ENCODE data around the gene RAX2. TPM values are rescaled to one million over a fixed set of nuclear protein-coding genes. Genes with fewer than 3 reads are reported as not detected.

Gene RAX2
- total RNA-seq, 2 donors from 2014 or later, result 0.21 TPM; not detected in 1

DNA sequence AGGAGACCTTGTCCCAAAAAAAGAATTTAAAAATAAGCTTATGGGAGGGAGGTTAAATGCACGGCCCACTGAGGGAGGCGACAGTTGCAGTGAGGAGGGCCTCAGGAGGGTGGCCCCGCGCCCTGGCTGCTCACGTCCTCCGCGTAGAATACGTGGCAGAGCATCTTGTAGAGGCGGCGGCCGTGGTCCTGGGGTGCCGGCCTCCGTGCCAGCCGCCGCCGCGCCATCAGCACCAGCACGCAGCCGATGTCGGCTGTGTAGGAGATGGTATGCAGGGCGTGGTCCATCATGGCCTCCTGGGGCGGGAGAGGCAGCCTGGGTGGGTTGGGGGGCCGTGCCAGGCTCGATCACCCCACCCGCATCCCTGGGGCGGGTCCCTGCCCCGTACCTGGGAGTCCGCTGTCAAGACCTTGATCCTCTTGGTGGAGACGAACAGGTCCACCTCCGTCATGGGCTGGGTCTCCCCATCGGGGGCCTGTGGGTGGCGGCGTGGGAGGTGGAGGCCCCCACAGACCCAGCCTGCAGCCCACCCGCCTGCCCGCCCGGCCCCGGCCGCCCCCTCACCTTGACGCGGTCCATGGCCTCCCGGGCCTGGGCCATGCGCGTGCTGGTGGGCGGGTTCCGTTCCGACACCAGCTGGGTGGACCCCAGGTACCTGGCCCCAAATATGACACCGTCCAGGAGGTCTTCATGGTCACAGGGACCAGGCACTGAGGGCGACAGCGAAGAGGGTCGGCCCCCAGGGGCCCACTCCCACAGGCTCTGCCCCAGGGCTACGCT lies 18.2 kb downstream of the RAX2 start:
- H3K36me3 Mint-ChIP-seq, result peaks cover 5% of the 10 kb centered on the region
- no peak overlapping the region for H3K27ac Mint-ChIP-seq
- H3K9me3 Mint-ChIP-seq, result no peaks in the 10 kb centered on the region
- DNase-seq (ENCODE audit: low spot score), result no peak
- no peaks in the 10 kb centered on the region for H3K27me3 Mint-ChIP-seq
- ATAC-seq, result peak in 1 of 2 donors; percentile 34
- H3K4me3 Mint-ChIP-seq, result no peak overlapping the region
- peaks cover 6 to 9% of the 10 kb centered on the region in 2 donors for H3K4me1 Mint-ChIP-seq (ENCODE audit: low read depth in 2 of 2)

DNA sequence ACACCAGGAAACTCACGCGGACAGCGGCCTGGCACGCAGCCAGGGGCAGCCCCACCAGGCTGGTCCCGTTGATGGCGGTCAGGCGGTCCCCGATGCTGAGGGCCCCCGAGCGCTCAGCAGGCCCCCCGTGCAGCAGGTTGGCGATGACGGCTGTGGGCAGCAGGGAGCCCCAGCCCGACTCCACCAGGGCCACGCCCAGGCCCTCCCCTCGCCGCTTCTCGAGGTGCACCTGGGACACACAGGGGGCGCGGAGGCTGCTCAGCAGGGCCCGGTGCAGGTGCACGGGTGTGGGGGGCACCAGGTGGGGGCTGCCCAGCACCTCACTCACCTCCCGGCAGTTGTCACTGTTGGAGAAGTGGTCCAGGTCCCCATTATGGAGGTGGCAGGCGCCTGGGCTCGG lies 19.5 kb downstream of the RAX2 start:
- Mint-ChIP-seq H3K36me3 (peaks cover 5% of the 10 kb centered on the region), H3K4me3 (no peak overlapping the region), H3K4me1 (ENCODE audit: low read depth in 2 of 2) (peaks cover 6 to 9% of the 10 kb centered on the region in 2 donors), H3K27ac (no peak overlapping the region), H3K27me3 (no peaks in the 10 kb centered on the region), H3K9me3 (no peaks in the 10 kb centered on the region)
- ATAC-seq (peak in 1 of 2 donors; percentile 19), DNase-seq (ENCODE audit: low spot score) (no peak)

DNA sequence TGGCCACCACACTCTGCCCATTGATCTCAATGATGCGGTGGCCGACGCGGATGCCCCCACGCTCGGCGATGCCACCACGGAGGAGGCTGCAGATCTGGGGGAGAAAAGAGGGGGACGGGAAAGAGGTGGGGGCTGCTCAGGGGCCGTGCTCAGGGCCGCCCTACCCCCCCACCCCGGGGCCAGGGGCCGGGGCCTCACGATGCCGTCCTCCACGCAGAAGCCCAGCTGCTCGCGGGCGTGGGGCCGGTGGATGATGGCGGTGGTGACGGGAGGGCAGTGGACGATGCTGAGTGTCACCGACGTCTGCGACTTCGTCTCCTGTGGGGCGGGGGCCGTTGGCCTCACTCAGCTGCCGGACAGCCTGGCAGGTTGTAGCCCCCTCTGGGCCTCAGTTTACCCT lies 20.8 kb downstream of the RAX2 start:
- H3K4me1 Mint-ChIP-seq (ENCODE audit: low read depth in 2 of 2), result peaks cover 6 to 9% of the 10 kb centered on the region in 2 donors
- no peak overlapping the region for H3K4me3 Mint-ChIP-seq
- DNase-seq (ENCODE audit: low spot score) (no peak), ATAC-seq (no peak)
- no peaks in the 10 kb centered on the region for H3K27me3 Mint-ChIP-seq
- H3K27ac Mint-ChIP-seq, result no peak overlapping the region
- peaks cover 5% of the 10 kb centered on the region for H3K36me3 Mint-ChIP-seq
- H3K9me3 Mint-ChIP-seq, result no peaks in the 10 kb centered on the region

DNA sequence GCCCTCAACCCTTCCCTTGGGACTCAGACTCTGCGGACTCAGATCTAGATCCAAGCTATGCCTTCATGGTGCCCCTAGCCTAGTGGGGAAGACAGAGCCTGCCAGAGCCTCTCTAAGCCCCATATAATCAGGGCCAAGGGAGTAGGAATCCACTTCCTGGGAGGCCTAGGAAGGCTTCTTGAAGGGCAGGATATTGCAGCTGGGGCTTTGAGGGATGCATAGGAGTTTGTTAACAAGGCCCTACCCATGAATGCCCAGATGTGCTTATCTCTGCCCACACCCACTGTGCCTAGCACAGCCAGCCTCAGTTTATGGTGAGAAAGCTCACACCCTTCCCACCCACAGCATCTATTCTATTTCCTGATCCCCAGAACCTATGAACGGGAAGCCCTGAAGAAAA lies 21.8 kb downstream of the RAX2 start:
- ATAC-seq, result no peak
- Mint-ChIP-seq H3K9me3 (no peaks in the 10 kb centered on the region), H3K27me3 (no peaks in the 10 kb centered on the region), H3K27ac (no peak overlapping the region), H3K4me3 (no peak overlapping the region), H3K4me1 (ENCODE audit: low read depth in 2 of 2) (peaks cover 5 to 6% of the 10 kb centered on the region in 2 donors), H3K36me3 (peaks cover 4% of the 10 kb centered on the region)
- DNase-seq (ENCODE audit: low spot score), result no peak

DNA sequence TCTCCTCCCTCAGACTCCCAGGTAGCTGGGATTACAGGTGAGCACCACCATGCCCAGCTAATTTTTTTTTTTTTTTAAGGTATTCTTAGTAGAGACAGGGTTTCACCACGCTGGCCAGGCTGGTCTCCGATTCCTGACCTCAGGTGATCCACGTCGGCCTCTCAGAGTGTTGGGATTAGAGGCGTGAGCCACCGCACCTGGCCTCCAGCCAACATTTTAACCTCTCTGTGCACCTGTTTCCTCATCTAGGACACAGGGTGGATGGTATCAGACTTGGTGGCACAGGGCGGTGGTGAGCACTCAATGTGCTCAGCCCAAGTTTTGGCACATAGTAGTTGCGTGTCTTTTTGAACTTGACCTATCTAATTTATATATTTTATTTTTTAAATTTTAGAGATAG lies 23.1 kb downstream of the RAX2 start:
- Mint-ChIP-seq H3K27me3 (no peaks in the 10 kb centered on the region), H3K36me3 (no peaks in the 10 kb centered on the region), H3K27ac (no peak overlapping the region), H3K4me3 (no peak overlapping the region), H3K4me1 (ENCODE audit: low read depth in 2 of 2) (no peaks in the 10 kb centered on the region), H3K9me3 (no peaks in the 10 kb centered on the region)
- ATAC-seq, result no peak
- DNase-seq (ENCODE audit: low spot score), result no peak

DNA sequence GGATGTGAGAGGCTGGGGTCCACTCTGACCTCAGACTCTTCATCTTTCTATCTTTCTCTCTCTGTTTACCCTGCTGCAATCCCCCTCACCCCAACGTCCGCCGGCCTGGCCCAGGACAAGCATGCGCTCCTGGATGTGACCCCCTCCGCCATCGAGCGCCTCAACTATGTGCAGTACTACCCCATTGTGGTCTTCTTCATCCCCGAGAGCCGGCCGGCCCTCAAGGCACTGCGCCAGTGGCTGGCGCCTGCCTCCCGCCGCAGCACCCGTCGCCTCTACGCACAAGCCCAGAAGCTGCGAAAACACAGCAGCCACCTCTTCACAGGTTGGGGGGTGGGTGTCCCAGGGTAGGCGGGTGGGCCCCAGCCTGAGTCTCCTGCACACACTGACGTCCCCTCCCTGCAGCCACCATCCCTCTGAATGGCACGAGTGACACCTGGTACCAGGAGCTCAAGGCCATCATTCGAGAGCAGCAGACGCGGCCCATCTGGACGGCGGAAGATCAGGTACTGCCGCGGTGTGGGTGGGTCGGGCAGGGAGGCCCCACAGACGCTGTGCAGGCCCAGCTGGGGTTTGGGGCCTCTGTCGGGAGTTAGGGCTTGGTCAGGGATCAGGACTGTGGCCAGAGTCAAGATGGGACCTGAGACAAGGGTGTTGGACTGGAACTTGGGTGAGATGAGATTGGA lies 25.5 kb downstream of the RAX2 start:
- no peak overlapping the region for H3K27ac Mint-ChIP-seq
- no peaks in the 10 kb centered on the region for H3K4me1 Mint-ChIP-seq (ENCODE audit: low read depth in 2 of 2)
- no peaks in the 10 kb centered on the region for H3K9me3 Mint-ChIP-seq
- DNase-seq (ENCODE audit: low spot score) (no peak), ATAC-seq (peak in 1 of 2 donors; percentile 41)
- H3K27me3 Mint-ChIP-seq, result no peaks in the 10 kb centered on the region
- no peaks in the 10 kb centered on the region for H3K36me3 Mint-ChIP-seq
- H3K4me3 Mint-ChIP-seq, result no peak overlapping the region

DNA sequence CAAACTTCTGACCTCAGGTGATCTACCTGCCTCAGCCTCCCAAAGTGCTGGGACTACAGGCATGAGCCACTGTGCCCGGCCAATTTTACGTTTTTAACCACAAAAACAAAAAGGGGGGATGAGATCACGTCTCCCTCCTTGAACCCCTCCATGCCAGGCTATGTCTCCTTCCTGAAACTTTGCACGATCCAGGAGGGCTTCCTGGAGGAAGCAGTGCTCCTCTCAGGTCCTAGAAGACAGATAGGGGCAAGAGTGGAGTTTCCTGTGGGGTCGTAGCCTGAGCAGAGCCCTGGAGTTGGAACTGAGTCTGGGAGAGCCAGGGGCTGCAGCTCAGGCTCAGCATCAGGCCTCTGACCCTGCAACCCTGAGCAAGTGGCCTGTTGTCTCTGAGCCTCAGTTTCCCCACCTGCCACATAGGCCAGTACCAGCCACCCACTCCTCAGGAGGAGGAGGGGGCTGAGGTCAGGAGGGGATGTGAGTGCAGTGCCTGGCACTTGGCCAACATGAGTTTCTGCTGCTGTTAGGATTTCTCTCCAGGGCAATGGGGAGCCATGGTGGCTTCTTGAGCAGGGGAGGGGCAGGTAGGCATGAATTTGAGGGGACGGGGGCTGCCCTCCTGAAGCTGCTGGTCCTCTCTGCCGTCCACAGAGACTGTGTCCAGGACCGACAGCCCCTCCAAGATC lies 26.5 kb downstream of the RAX2 start:
- Mint-ChIP-seq H3K4me1 (ENCODE audit: low read depth in 2 of 2) (no peaks in the 10 kb centered on the region), H3K36me3 (no peaks in the 10 kb centered on the region), H3K4me3 (no peak overlapping the region), H3K27me3 (no peaks in the 10 kb centered on the region), H3K27ac (no peak overlapping the region), H3K9me3 (no peaks in the 10 kb centered on the region)
- DNase-seq (ENCODE audit: low spot score), result no peak
- no peak for ATAC-seq

DNA sequence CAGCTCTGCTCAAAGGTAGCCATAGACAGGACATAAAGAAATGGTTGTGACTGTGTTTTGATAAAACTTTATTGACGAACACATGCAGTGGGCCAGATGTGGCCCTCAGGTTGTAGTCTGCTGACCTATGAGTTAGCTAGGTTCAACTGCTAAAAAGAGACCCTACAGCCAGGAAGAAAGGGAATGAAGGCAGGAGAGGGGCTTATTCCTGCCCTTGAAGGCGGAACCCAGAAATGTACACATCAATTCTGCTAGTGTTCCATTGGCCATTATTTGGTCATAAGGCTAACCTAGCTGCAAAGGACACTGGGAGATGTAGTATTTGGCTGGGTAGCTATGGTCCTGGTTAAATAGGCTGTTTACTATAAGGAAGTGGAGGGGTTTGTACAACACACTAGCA lies 28.5 kb downstream of the RAX2 start:
- Mint-ChIP-seq H3K4me3 (no peak overlapping the region), H3K9me3 (no peaks in the 10 kb centered on the region), H3K27me3 (no peaks in the 10 kb centered on the region), H3K27ac (no peak overlapping the region), H3K36me3 (no peaks in the 10 kb centered on the region), H3K4me1 (ENCODE audit: low read depth in 2 of 2) (no peaks in the 10 kb centered on the region)
- ATAC-seq (no peak), DNase-seq (ENCODE audit: low spot score) (no peak)

DNA sequence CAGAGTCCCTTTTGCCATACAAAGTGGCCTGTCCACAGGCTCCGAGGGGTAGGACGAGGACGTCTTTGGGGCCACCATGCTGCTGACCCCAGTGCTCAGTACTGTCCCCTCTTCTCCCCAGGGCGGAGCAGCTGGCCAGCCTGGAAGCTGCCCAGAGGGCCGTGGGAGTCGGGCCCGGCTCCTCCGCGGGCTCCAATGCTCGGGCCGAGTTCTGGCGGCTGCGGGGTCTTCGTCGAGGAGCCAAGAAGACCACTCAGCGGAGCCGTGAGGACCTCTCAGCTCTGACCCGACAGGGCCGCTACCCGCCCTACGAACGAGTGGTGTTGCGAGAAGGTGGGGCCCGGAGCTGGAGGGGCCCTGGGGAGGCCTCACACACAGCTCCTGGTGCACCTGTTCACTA lies 31.6 kb downstream of the RAX2 start:
- no peak overlapping the region for H3K27ac Mint-ChIP-seq
- H3K4me3 Mint-ChIP-seq, result no peak overlapping the region
- H3K4me1 Mint-ChIP-seq (ENCODE audit: low read depth in 2 of 2), result no peaks in the 10 kb centered on the region
- H3K36me3 Mint-ChIP-seq, result no peaks in the 10 kb centered on the region
- no peaks in the 10 kb centered on the region for H3K27me3 Mint-ChIP-seq
- no peak for ATAC-seq
- DNase-seq (ENCODE audit: low spot score), result no peak
- H3K9me3 Mint-ChIP-seq, result no peaks in the 10 kb centered on the region

DNA sequence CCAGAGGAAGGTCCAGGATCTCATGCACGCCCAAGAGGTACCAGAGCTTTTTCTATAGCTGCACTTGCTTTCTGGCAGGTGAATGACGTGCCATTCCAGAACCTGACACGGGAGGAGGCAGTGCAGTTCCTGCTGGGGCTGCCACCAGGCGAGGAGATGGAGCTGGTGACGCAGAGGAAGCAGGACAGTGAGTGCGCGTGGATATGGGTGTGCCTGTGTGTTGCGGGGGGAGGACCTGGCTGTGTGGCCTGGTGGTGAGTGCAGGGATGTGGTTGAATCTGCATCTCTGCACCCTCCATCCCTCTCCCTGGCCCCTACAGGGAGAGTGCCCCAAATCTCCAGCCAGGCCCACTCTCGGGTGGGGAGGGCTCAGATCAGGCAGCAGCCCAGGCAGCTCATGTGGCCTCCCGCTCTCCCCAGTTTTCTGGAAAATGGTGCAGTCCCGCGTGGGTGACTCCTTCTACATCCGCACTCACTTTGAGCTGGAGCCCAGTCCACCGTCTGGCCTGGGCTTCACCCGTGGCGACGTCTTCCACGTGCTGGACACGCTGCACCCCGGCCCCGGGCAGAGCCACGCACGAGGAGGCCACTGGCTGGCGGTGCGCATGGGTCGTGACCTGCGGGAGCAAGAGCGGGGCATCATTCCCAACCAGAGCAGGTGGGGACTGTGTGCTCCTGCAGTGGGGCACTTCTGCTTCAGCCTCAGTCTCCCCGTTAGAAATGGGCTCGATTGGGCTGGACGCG lies 33.4 kb downstream of the RAX2 start:
- no peak for ATAC-seq
- H3K36me3 Mint-ChIP-seq, result no peaks in the 10 kb centered on the region
- H3K4me3 Mint-ChIP-seq, result no peak overlapping the region
- no peaks in the 10 kb centered on the region for H3K27me3 Mint-ChIP-seq
- H3K4me1 Mint-ChIP-seq (ENCODE audit: low read depth in 2 of 2), result no peaks in the 10 kb centered on the region
- no peaks in the 10 kb centered on the region for H3K9me3 Mint-ChIP-seq
- DNase-seq (ENCODE audit: low spot score), result no peak
- H3K27ac Mint-ChIP-seq, result no peak overlapping the region

DNA sequence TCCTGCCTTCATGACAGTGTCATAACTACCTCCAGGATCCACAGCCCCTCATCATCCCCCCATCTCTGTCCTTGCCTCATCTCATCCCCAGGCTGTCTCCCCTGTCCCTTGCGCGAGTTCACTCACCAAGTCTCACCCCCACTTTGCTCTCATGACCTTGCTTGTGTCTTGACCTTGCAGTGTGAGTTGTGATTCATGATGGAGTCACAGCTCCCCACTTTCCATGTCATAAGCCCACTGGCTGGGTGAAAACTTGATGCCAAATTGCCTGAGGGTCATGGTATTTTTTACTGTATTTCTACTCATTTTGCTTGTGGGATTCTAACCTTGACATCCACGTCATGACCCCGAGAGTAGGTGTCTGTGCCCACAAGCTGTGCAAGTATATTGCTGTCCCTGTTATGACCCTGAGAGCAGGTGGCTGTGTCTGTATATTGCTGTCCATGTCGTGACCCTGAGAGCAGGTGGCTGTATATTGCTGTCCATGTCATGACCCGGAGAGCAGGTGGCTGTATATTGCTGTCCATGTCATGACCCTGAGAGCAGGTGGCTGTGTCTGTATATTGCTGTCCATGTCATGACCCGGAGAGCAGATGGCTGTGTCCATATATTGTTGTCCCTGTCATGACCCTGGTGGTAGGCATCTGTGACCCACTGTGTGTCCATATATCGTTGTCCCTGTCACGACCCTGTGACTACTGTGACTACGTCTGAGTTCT lies 34.4 kb downstream of the RAX2 start:
- DNase-seq (ENCODE audit: low spot score) (no peak), ATAC-seq (peak in 1 of 2 donors; percentile 24)
- Mint-ChIP-seq H3K27ac (no peak overlapping the region), H3K4me1 (ENCODE audit: low read depth in 2 of 2) (no peaks in the 10 kb centered on the region), H3K4me3 (no peak overlapping the region), H3K27me3 (no peaks in the 10 kb centered on the region), H3K36me3 (no peaks in the 10 kb centered on the region), H3K9me3 (no peaks in the 10 kb centered on the region)

DNA sequence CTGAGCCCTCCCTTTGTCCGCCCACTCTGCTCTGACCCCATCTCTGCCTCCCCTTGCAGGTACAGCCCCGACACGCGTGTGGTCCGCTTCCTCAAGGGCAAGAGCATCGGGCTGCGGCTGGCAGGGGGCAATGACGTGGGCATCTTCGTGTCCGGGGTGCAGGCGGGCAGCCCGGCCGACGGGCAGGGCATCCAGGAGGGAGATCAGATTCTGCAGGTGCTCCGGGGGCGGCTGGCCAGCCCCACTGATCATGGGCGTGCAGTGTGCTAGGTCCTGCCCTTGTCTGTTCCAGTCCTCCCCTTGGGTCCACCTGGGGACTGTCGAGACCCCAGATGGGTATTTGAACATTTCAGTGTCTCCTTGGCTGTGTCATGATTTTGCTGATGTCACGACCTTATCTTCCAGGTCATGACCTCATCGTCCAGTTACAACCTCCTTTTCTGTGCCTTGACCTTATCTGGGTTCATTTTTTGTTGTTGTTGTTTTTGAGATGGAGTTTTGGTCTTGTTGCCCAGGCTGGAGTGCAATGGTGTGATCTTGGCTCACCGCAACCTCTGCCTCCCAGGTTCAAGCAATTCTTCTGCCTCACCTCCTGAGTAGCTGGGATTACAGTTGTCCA lies 35.8 kb downstream of the RAX2 start:
- no peaks in the 10 kb centered on the region for H3K9me3 Mint-ChIP-seq
- H3K27ac Mint-ChIP-seq, result no peak overlapping the region
- H3K27me3 Mint-ChIP-seq, result no peaks in the 10 kb centered on the region
- ATAC-seq (no peak), DNase-seq (ENCODE audit: low spot score) (no peak)
- H3K36me3 Mint-ChIP-seq, result no peaks in the 10 kb centered on the region
- H3K4me1 Mint-ChIP-seq (ENCODE audit: low read depth in 2 of 2), result no peaks in the 10 kb centered on the region
- no peak overlapping the region for H3K4me3 Mint-ChIP-seq

DNA sequence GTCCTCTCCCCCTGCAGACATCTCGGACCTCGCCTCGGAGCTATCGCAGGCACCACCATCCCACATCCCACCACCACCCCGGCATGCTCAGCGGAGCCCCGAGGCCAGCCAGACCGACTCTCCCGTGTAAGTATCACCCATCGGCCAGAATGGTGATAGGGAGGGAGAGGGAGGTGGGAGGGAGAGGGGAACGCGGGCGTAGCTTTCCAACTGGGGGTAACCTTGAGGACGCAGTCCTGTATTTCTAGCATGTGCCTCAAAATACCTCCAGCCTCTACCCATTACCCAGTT lies 37.8 kb downstream of the RAX2 start:
- ATAC-seq (no peak), DNase-seq (ENCODE audit: low spot score) (no peak)
- Mint-ChIP-seq H3K36me3 (no peaks in the 10 kb centered on the region), H3K9me3 (no peaks in the 10 kb centered on the region), H3K4me3 (no peak overlapping the region), H3K4me1 (ENCODE audit: low read depth in 2 of 2) (peaks cover 1 to 3% of the 10 kb centered on the region in 2 donors), H3K27me3 (no peaks in the 10 kb centered on the region), H3K27ac (no peak overlapping the region)
